ENCODE results near the gene USP9X.

The USP9X gene

GRCh38 chrX:41127477-41128192 lies 42.4 kb downstream of the USP9X start:
- TF ChIP-seq ZFX (IDR thresholded peaks at IDR 0.05): no peak
- TF ChIP-seq, protein P1, sequence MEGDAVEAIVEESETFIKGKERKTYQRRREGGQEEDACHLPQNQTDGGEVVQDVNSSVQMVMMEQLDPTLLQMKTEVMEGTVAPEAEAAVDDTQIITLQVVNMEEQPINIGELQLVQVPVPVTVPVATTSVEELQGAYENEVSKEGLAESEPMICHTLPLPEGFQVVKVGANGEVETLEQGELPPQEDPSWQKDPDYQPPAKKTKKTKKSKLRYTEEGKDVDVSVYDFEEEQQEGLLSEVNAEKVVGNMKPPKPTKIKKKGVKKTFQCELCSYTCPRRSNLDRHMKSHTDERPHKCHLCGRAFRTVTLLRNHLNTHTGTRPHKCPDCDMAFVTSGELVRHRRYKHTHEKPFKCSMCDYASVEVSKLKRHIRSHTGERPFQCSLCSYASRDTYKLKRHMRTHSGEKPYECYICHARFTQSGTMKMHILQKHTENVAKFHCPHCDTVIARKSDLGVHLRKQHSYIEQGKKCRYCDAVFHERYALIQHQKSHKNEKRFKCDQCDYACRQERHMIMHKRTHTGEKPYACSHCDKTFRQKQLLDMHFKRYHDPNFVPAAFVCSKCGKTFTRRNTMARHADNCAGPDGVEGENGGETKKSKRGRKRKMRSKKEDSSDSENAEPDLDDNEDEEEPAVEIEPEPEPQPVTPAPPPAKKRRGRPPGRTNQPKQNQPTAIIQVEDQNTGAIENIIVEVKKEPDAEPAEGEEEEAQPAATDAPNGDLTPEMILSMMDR (conservative IDR thresholded peaks at IDR 0.05): no peak
- H3K27ac ChIP-seq: no peak overlapping the region

DNA sequence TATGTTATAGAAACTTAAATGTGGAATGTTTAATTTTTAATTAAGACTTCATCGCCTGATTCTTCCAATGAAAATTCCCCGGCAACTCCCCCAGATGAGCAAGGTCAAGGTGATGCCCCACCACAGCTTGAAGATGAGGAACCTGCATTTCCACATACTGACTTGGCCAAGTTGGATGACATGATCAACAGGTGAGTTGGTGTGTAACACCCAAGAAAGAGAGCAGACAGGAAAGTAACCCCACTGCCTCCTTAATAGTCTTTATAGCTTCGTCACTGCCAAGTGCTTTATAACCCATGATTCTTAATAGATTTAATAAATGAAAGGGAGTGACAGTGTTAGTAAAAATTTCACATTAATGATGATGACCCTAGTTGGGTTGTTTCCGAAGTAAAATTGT lies 43.7 kb downstream of the USP9X start:
- no peak overlapping the region for H3K27ac ChIP-seq
- no peak for TF ChIP-seq ZFX (IDR thresholded peaks at IDR 0.05)
- TF ChIP-seq, protein P1 (conservative IDR thresholded peaks at IDR 0.05): no peak

GRCh38 chrX:41131766-41132165 lies 46.5 kb downstream of the USP9X start:
- no peak overlapping the region for H3K27ac ChIP-seq
- TF ChIP-seq, protein P1 (conservative IDR thresholded peaks at IDR 0.05): no peak
- TF ChIP-seq ZFX (IDR thresholded peaks at IDR 0.05): no peak

DNA sequence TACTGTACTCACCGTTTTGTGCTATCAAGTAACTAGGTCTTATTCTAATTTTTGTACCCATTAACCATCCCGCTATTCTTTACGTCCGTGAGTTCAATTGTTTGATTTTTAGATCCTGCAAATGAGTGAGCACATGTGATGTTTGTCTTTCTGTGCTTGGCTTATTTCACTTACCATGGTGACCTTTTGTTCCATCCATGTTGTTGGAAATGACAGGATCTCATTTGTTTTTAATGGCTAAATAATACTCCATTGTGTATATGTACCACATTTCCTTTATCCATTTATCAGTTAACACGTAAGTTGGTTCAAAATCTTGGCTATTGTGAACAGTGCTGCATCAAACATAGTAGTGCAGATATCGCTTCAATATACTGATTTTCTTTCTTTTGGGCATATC lies 48.3 kb downstream of the USP9X start:
- no peak overlapping the region for H3K27ac ChIP-seq
- TF ChIP-seq, protein P1 (conservative IDR thresholded peaks at IDR 0.05): no peak
- TF ChIP-seq ZFX (IDR thresholded peaks at IDR 0.05): no peak

DNA sequence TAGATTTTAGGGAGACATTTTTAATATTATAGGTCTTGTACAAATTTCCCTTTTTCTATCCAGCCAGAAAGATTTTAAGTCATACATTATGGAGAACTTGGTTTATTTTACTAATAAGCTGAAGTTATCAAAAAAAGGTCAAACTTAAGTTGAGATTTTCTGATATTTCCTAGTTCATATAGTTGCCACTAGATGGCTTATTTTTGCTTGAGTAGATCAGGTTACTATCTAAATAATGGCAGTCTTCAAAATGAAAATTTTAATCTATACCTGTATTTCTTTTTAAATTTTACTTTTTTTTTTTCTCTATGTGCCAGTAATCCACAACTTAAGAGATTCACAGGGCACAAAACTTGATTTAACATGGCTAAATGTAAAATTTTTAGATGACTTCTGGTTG lies 52.3 kb downstream of the USP9X start:
- TF ChIP-seq ZFX (IDR thresholded peaks at IDR 0.05): no peak
- TF ChIP-seq, protein P1 (conservative IDR thresholded peaks at IDR 0.05): peak; percentile 61

GRCh38 chrX:41142130-41142910 lies 57.1 kb downstream of the USP9X start:
- no peak for TF ChIP-seq ZFX (IDR thresholded peaks at IDR 0.05)
- TF ChIP-seq, protein P1 (conservative IDR thresholded peaks at IDR 0.05): no peak
- H3K27ac ChIP-seq: no peak overlapping the region

More for the DNA sequence above, 52.3 kb downstream of the USP9X start:
- H3K27ac ChIP-seq: no peak overlapping the region

GRCh38 chrX:41144873-41145272 lies 59.6 kb downstream of the USP9X start:
- H3K27ac ChIP-seq: no peak overlapping the region

More at GRCh38 chrX:41144873-41145272, 59.6 kb downstream of the USP9X start:
- TF ChIP-seq ZFX (IDR thresholded peaks at IDR 0.05): no peak
- TF ChIP-seq, protein P1 (conservative IDR thresholded peaks at IDR 0.05): no peak
